ENCODE data around the gene ETV6.

Gene ETV6

GRCh38 chr12:11849757-11850504 lies 200.5 kb downstream of the ETV6 start:
- DNase-seq (ENCODE audit: low read depth in 2 of 2, low spot score in 1 of 2): no peak

GRCh38 chr12:11853126-11853525 lies 203.7 kb downstream of the ETV6 start:
- no peak for DNase-seq (ENCODE audit: low read depth in 2 of 2, low spot score in 1 of 2)

- DNase-seq (ENCODE audit: low read depth in 2 of 2, low spot score in 1 of 2): no peak
Observed at GRCh38 chr12:11854011-11854499, 204.6 kb downstream of the ETV6 start.

GRCh38 chr12:11855983-11856374 lies 206.5 kb downstream of the ETV6 start:
- no peak for DNase-seq (ENCODE audit: low read depth in 2 of 2, low spot score in 1 of 2)

GRCh38 chr12:11856971-11857370 lies 207.5 kb downstream of the ETV6 start:
- no peak for DNase-seq (ENCODE audit: low read depth in 2 of 2, low spot score in 1 of 2)

- no peak for DNase-seq (ENCODE audit: low read depth in 2 of 2, low spot score in 1 of 2)
Observed at GRCh38 chr12:11859705-11860425, 210.4 kb downstream of the ETV6 start.

- no peak for DNase-seq (ENCODE audit: low read depth in 2 of 2, low spot score in 1 of 2)
Observed at GRCh38 chr12:11861155-11861863, 211.8 kb downstream of the ETV6 start.

GRCh38 chr12:11861864-11862600 lies 212.6 kb downstream of the ETV6 start:
- DNase-seq (ENCODE audit: low read depth in 2 of 2, low spot score in 1 of 2): no peak

GRCh38 chr12:11862798-11863197 lies 213.3 kb downstream of the ETV6 start:
- no peak for DNase-seq (ENCODE audit: low read depth in 2 of 2, low spot score in 1 of 2)

- no peak for DNase-seq (ENCODE audit: low read depth in 2 of 2, low spot score in 1 of 2)
Observed at GRCh38 chr12:11863478-11863906, 214.0 kb downstream of the ETV6 start.

GRCh38 chr12:11863988-11864387 lies 214.5 kb downstream of the ETV6 start:
- no peak for DNase-seq (ENCODE audit: low read depth in 2 of 2, low spot score in 1 of 2)

GRCh38 chr12:11865824-11866223 lies 216.3 kb downstream of the ETV6 start:
- DNase-seq (ENCODE audit: low read depth in 2 of 2, low spot score in 1 of 2): no peak

- no peak for DNase-seq (ENCODE audit: low read depth in 2 of 2, low spot score in 1 of 2)
Observed at GRCh38 chr12:11868027-11868426, 218.6 kb downstream of the ETV6 start.

GRCh38 chr12:11869406-11869805 lies 219.9 kb downstream of the ETV6 start:
- DNase-seq (ENCODE audit: low read depth in 2 of 2, low spot score in 1 of 2): no peak

GRCh38 chr12:11870041-11870451 lies 220.6 kb downstream of the ETV6 start:
- DNase-seq (ENCODE audit: low read depth in 2 of 2, low spot score in 1 of 2): no peak

- no peak for DNase-seq (ENCODE audit: low read depth in 2 of 2, low spot score in 1 of 2)
Observed at GRCh38 chr12:11872055-11872454, 222.6 kb downstream of the ETV6 start.

GRCh38 chr12:11875414-11875935 lies 226.0 kb downstream of the ETV6 start:
- no peak for DNase-seq (ENCODE audit: low read depth in 2 of 2, low spot score in 1 of 2)

- DNase-seq (ENCODE audit: low read depth in 2 of 2, low spot score in 1 of 2): no peak
Observed at GRCh38 chr12:11876307-11876706, 226.8 kb downstream of the ETV6 start.

- no peak for DNase-seq (ENCODE audit: low read depth in 2 of 2, low spot score in 1 of 2)
Observed at GRCh38 chr12:11877102-11877826, 227.8 kb downstream of the ETV6 start.

Measured in stimulated activated CD8-positive, alpha-beta memory T cell treated with anti-CD3 and anti-CD28 coated beads, Interleukin-4, amount 100 ng/mL, for 4 hours (primary cell).